ENCODE measurements around the gene GPRC6A. TPM values are rescaled to one million over a fixed set of nuclear protein-coding genes. Genes with fewer than 3 reads are reported as not detected.

GPRC6A gene
- total and polyA plus RNA-seq, 7 experiments from 2014 or later: not detected

DNA sequence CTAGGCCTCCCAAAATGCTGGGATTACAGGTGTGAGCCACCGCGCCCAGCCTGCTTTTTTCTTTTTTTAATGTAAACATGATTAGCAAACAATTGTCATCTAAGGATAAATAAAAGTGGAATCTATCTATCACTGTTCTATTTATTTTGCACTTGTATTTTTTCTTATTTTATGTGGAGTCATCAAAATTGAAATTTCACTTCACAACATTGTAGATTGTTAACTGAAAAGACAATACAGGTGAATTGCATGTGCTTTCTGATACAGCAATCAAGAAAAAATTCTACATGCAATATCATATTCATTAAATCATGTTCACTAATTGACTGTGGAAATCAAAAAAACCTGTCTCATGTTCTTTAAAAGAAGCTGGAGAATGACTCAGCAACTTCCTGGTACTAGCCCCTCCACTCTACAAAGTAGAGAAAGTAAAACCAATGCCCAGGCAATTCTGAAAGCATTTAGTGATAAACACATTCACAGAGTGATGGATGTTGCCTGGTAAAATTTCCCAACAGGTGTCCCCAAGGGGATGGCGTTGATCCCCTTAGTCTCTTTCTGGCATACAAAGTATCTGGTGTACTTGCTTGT is 37.5 kb upstream of the GPRC6A start:
- Mint-ChIP-seq H3K4me3 (no peak overlapping the region), H3K4me1 (no peaks in the 10 kb centered on the region), H3K27me3 (peaks cover 0 to 8% (median 0%) of the 10 kb centered on the region in 5 donors), H3K36me3 (no peaks in the 10 kb centered on the region), H3K9me3 (peaks cover 0 to 15% (median 6%) of the 10 kb centered on the region in 11 donors), H3K27ac (no peak overlapping the region)
- ChIA-PET CTCF (no interaction called here), POLR2A (no interaction called here)
- no peak for ATAC-seq
- Histone ChIP-seq H3K4me3 (ENCODE audit: low read length) (no peak overlapping the region), H3K4me1 (ENCODE audit: control insufficient read depth in 2 of 2, insufficient read depth in 2 of 2, low read length in 2 of 2) (no peaks in the 10 kb centered on the region), H3K27ac (ENCODE audit: low read depth, low read length) (no peak overlapping the region), H3K27me3 (ENCODE audit: control insufficient read depth in 2 of 2, insufficient read depth in 2 of 2, low read length in 2 of 2) (no peaks in the 10 kb centered on the region), H3K36me3 (ENCODE audit: control insufficient read depth in 2 of 3, insufficient read depth in 3 of 3, low read length in 3 of 3) (no peaks in the 10 kb centered on the region), H3K9me3 (ENCODE audit: control insufficient read depth in 2 of 3, low read length in 3 of 3) (no peaks in the 10 kb centered on the region)
- DNase-seq: no peak
- intact Hi-C loops (cut with micrococcal nuclease): no loop called here

DNA sequence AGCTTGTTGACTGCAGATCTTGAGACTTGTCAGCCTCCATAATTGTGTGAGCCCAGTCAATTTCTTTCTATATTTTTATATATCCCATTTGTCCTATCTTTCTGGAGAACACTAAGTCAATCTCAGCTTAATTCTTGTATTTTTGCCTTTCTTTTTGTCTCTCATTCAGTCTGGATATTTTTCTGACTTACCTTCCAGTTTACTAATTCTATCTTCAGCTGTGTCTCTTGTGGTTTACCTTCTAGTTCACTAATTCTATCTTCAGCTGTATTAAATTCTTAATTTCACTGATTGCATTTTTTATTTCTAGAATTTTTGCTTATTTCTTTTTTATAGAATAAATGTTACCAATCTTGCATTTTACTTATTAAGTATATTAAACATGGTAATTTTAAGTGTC is 30.4 kb upstream of the GPRC6A start:
- H3K4me3 ChIP-seq (ENCODE audit: low read length): no peak overlapping the region
- peaks cover 0 to 45% (median 14%) of the 10 kb centered on the region in 11 donors for H3K9me3 Mint-ChIP-seq
- H3K4me3 Mint-ChIP-seq: no peak overlapping the region
- no peaks in the 10 kb centered on the region for H3K4me1 Mint-ChIP-seq
- ATAC-seq (no peak), DNase-seq (no peak)
- H3K27me3 Mint-ChIP-seq: peaks cover 0 to 3% (median 0%) of the 10 kb centered on the region in 5 donors
- ChIA-PET CTCF (no interaction called here), POLR2A (no interaction called here)
- no peaks in the 10 kb centered on the region for H3K4me1 ChIP-seq (ENCODE audit: control insufficient read depth in 2 of 2, insufficient read depth in 2 of 2, low read length in 2 of 2)
- H3K36me3 ChIP-seq (ENCODE audit: control insufficient read depth in 2 of 3, insufficient read depth in 3 of 3, low read length in 3 of 3): no peaks in the 10 kb centered on the region
- peaks cover 0 to 12% (median 0%) of the 10 kb centered on the region in 3 experiments for H3K9me3 ChIP-seq (ENCODE audit: control insufficient read depth in 2 of 3, low read length in 3 of 3)
- no peaks in the 10 kb centered on the region for H3K27me3 ChIP-seq (ENCODE audit: control insufficient read depth in 2 of 2, insufficient read depth in 2 of 2, low read length in 2 of 2)
- no peak overlapping the region for H3K27ac Mint-ChIP-seq
- peaks cover 0 to 5% (median 0%) of the 10 kb centered on the region in 5 donors for H3K36me3 Mint-ChIP-seq
- intact Hi-C loops (cut with micrococcal nuclease): no loop called here
- H3K27ac ChIP-seq (ENCODE audit: low read depth, low read length): no peak overlapping the region

DNA sequence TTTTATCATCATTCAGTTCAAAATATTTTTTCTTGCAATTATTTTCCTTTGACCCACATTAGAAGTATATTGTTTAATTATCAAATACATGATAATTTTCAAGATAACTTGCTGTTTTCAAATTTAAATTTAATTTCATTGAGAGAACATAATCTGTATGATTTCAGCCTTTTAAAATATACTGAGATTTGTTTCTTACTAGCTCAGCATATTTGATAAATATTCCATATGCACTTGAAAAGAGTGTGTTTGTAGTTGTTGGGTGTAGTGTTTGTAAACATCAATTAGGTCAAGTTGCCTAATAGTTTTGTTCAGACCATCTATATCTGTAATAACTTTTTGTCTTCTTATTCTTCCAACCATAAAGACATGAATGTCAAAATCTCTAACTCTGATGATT is 29.2 kb upstream of the GPRC6A start:
- DNase-seq: no peak
- Mint-ChIP-seq H3K4me3 (no peak overlapping the region), H3K4me1 (no peaks in the 10 kb centered on the region), H3K27ac (no peak overlapping the region), H3K9me3 (peaks cover 0 to 57% (median 21%) of the 10 kb centered on the region in 11 donors), H3K36me3 (peaks cover 0 to 5% (median 0%) of the 10 kb centered on the region in 5 donors), H3K27me3 (peaks cover 0 to 3% (median 0%) of the 10 kb centered on the region in 5 donors)
- no peak for ATAC-seq
- CTCF ChIA-PET: interaction anchor here (0.6 kb wide), 1 partner anchor 12 kb away, joined by 3 read pairs; no protein-coding TSS in a partner anchor
- Histone ChIP-seq H3K9me3 (ENCODE audit: control insufficient read depth in 2 of 3, low read length in 3 of 3) (peaks cover 0 to 12% (median 0%) of the 10 kb centered on the region in 3 experiments), H3K4me3 (ENCODE audit: low read length) (no peak overlapping the region), H3K27ac (ENCODE audit: low read depth, low read length) (no peak overlapping the region), H3K36me3 (ENCODE audit: control insufficient read depth in 2 of 3, insufficient read depth in 3 of 3, low read length in 3 of 3) (no peaks in the 10 kb centered on the region), H3K4me1 (ENCODE audit: control insufficient read depth in 2 of 2, insufficient read depth in 2 of 2, low read length in 2 of 2) (no peaks in the 10 kb centered on the region), H3K27me3 (ENCODE audit: control insufficient read depth in 2 of 2, insufficient read depth in 2 of 2, low read length in 2 of 2) (no peaks in the 10 kb centered on the region)
- POLR2A ChIA-PET: no interaction called here
- intact Hi-C loops (cut with micrococcal nuclease): no loop called here

DNA sequence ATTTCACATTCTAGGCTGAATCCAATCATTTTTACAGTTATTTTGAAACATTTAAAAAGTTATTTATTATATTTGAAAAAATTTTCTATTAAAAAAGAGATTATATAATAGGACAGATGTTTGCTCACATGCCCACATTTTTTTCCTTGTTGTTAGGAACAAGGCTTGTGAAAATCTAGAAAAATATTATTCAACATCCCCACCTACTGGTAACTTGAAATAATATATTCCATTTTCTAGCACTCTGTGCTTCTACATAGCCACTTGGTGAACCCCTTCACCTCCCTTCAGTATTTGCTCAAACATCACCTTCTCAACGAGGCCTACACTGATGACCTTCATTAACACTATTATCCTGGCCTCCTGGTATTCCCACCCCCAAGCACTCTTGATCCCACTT is 18.3 kb upstream of the GPRC6A start:
- no peaks in the 10 kb centered on the region for H3K27me3 ChIP-seq (ENCODE audit: control insufficient read depth in 2 of 2, insufficient read depth in 2 of 2, low read length in 2 of 2)
- H3K27ac Mint-ChIP-seq: no peak overlapping the region
- no peaks in the 10 kb centered on the region for H3K36me3 Mint-ChIP-seq
- H3K4me3 ChIP-seq (ENCODE audit: low read length): no peak overlapping the region
- H3K27me3 Mint-ChIP-seq: peaks cover 0 to 27% (median 7%) of the 10 kb centered on the region in 5 donors
- no peaks in the 10 kb centered on the region for H3K4me1 Mint-ChIP-seq
- no peak overlapping the region for H3K27ac ChIP-seq (ENCODE audit: low read depth, low read length)
- no peaks in the 10 kb centered on the region for H3K9me3 ChIP-seq (ENCODE audit: control insufficient read depth in 2 of 3, low read length in 3 of 3)
- DNase-seq (no peak), ATAC-seq (no peak)
- H3K4me1 ChIP-seq (ENCODE audit: control insufficient read depth in 2 of 2, insufficient read depth in 2 of 2, low read length in 2 of 2): no peaks in the 10 kb centered on the region
- CTCF ChIA-PET: no interaction called here
- H3K9me3 Mint-ChIP-seq: peaks cover 0 to 10% (median 1%) of the 10 kb centered on the region in 11 donors
- POLR2A ChIA-PET: no interaction called here
- intact Hi-C loops (cut with micrococcal nuclease): loop anchor here in 1 of 2 donors (5.0 to 10.0 kb wide), 3 partner anchors 65 to 632 kb away; no protein-coding TSS in a partner anchor
- H3K36me3 ChIP-seq (ENCODE audit: control insufficient read depth in 2 of 3, insufficient read depth in 3 of 3, low read length in 3 of 3): no peaks in the 10 kb centered on the region
- H3K4me3 Mint-ChIP-seq: no peak overlapping the region

DNA sequence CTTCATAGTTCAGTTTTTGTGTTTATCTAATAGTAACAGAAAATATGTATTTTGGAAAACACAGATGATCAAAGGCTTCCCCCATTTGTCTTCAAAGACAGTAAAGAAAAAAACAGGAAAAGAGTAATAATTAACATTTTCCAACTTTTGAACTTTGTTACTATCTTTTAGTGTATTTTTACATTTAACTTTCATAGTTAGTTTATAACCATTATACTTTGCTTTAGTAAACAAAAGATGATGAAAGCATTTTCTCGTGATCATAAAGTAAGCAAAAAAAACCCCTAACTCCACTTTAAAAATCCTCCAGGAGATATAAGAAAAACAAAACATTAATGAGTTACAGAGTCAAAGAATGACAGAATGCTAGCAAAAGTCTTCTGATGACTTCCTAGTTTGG is 13.6 kb upstream of the GPRC6A start:
- Histone ChIP-seq H3K4me1 (ENCODE audit: control insufficient read depth in 2 of 2, insufficient read depth in 2 of 2, low read length in 2 of 2) (no peaks in the 10 kb centered on the region), H3K27ac (ENCODE audit: low read depth, low read length) (no peak overlapping the region), H3K4me3 (ENCODE audit: low read length) (no peak overlapping the region), H3K27me3 (ENCODE audit: control insufficient read depth in 2 of 2, insufficient read depth in 2 of 2, low read length in 2 of 2) (no peaks in the 10 kb centered on the region), H3K36me3 (ENCODE audit: control insufficient read depth in 2 of 3, insufficient read depth in 3 of 3, low read length in 3 of 3) (no peaks in the 10 kb centered on the region), H3K9me3 (ENCODE audit: control insufficient read depth in 2 of 3, low read length in 3 of 3) (no peaks in the 10 kb centered on the region)
- DNase-seq: no peak
- Mint-ChIP-seq H3K27ac (no peak overlapping the region), H3K36me3 (no peaks in the 10 kb centered on the region), H3K4me3 (no peak overlapping the region), H3K9me3 (peaks cover 0 to 6% (median 0%) of the 10 kb centered on the region in 11 donors), H3K4me1 (no peaks in the 10 kb centered on the region), H3K27me3 (peaks cover 0 to 9% (median 5%) of the 10 kb centered on the region in 5 donors)
- intact Hi-C loops (cut with micrococcal nuclease): loop anchor here in 1 of 2 donors (10.0 kb wide), 1 partner anchor 628 kb away; no protein-coding TSS in a partner anchor
- no peak for ATAC-seq
- ChIA-PET CTCF (no interaction called here), POLR2A (no interaction called here)

DNA sequence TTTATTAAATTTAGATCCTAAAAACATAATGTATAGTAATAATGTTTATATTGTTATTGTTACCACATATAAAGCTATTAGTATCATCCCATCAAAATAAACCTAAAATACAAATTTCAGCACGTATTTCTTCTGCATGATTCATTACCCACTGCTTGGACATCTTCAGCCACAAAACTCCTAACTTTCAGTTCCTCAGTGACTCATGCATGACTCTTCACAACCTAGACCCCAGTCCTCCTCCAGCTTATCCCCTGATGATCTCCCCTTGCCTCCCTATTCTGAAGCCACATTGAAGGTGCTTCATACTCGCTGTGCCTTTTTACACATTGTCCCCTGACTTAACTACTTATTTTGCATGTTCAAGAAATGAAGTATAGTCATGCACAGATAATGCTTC is 11.2 kb upstream of the GPRC6A start:
- POLR2A ChIA-PET: no interaction called here
- H3K4me3 Mint-ChIP-seq: no peak overlapping the region
- intact Hi-C loops (cut with micrococcal nuclease): loop anchor here in 1 of 2 donors (10.0 kb wide), 1 partner anchor 625 kb away; no protein-coding TSS in a partner anchor

More for the DNA sequence above, 11.2 kb upstream of the GPRC6A start:
- H3K4me1 ChIP-seq (ENCODE audit: control insufficient read depth in 2 of 2, insufficient read depth in 2 of 2, low read length in 2 of 2): no peaks in the 10 kb centered on the region
- Mint-ChIP-seq H3K27ac (no peak overlapping the region), H3K9me3 (peaks cover 0 to 6% (median 0%) of the 10 kb centered on the region in 11 donors), H3K4me1 (no peaks in the 10 kb centered on the region), H3K27me3 (peaks cover 2 to 16% (median 5%) of the 10 kb centered on the region in 5 donors), H3K36me3 (no peaks in the 10 kb centered on the region)
- no peak overlapping the region for H3K4me3 ChIP-seq (ENCODE audit: low read length)
- H3K27ac ChIP-seq (ENCODE audit: low read depth, low read length): no peak overlapping the region
- H3K9me3 ChIP-seq (ENCODE audit: control insufficient read depth in 2 of 3, low read length in 3 of 3): no peaks in the 10 kb centered on the region
- ATAC-seq (no peak), DNase-seq (no peak)
- H3K27me3 ChIP-seq (ENCODE audit: control insufficient read depth in 2 of 2, insufficient read depth in 2 of 2, low read length in 2 of 2): no peaks in the 10 kb centered on the region
- CTCF ChIA-PET: no interaction called here
- H3K36me3 ChIP-seq (ENCODE audit: control insufficient read depth in 2 of 3, insufficient read depth in 3 of 3, low read length in 3 of 3): no peaks in the 10 kb centered on the region

All from naive thymus-derived CD4-positive, alpha-beta T cell (primary cell).